Keratinocyte (primary cell): ENCODE results near the gene DAPP1. TPM values are rescaled to one million over a fixed set of nuclear protein-coding genes. Genes with fewer than 3 reads are reported as not detected.

Source experiments
- DNase-seq: peaks from one replicate; pipeline ENCODE4 v3.0.0-alpha.2; 2011; ENCODE audit warnings: low read depth, missing footprints, low spot score
- FAIRE-seq: peaks from 2 replicates; lab custom pipeline; 2011; peaks lifted over from hg19 to GRCh38; lab: Jason Lieb, UNC
- H2AFZ ChIP-seq: 2 replicates; pipeline ENCODE4 v1.6.0; 2012; ENCODE audit warnings: low read length, control low read depth, inconsistent platforms; ENCODE audit not compliant: control insufficient read depth
- H3K27ac ChIP-seq: 2 replicates; pipeline ENCODE4 v1.5.1; 2011; ENCODE audit warnings: low read length; ENCODE audit not compliant: control insufficient read depth, insufficient read depth
- H3K27me3 ChIP-seq: 3 replicates; pipeline ENCODE4 v1.6.0; 2011; ENCODE audit warnings: low read length; ENCODE audit not compliant: control insufficient read depth, insufficient read depth; ENCODE audit errors: extremely low read depth
- H3K36me3 ChIP-seq, 2 experiments: 2 replicates in 1 of 2; 3 replicates in 1 of 2; pipeline ENCODE4 v1.5.1; 2011; ENCODE audit warnings: low read length in 2 of 2, mild to moderate bottlenecking in 1 of 2; ENCODE audit not compliant: control insufficient read depth in 2 of 2, insufficient read depth in 2 of 2; ENCODE audit errors: extremely low read depth in 1 of 2
- H3K4me1 ChIP-seq: 3 replicates; pipeline ENCODE4 v1.5.1; 2011; ENCODE audit warnings: low read length; ENCODE audit not compliant: control insufficient read depth, insufficient read depth; ENCODE audit errors: extremely low read depth
- H3K4me2 ChIP-seq: 3 replicates; pipeline ENCODE4 v1.6.0; 2011; ENCODE audit warnings: low read depth, low read length; ENCODE audit not compliant: control insufficient read depth, insufficient read depth; ENCODE audit errors: extremely low read depth
- H3K4me3 ChIP-seq, 3 experiments: fragments of 200-600 bp in 1 of 3; sonication (generic) in 1 of 3; 2 replicates in 2 of 3; 3 replicates in 1 of 3; pipeline ENCODE4 v1.5.1; 2011 to 2016; ENCODE audit warnings: low read length in 3 of 3, mild to moderate bottlenecking in 3 of 3, control low read depth in 2 of 3, inconsistent platforms in 1 of 3, low read depth in 1 of 3, mixed read lengths in 1 of 3, mixed run types in 1 of 3, moderate library complexity in 1 of 3; ENCODE audit not compliant: control insufficient read depth in 2 of 3, insufficient read depth in 2 of 3; ENCODE audit errors: extremely low read depth in 1 of 3
- H3K79me2 ChIP-seq: 2 replicates; pipeline ENCODE4 v1.6.0; 2012; ENCODE audit warnings: low read length; ENCODE audit not compliant: control insufficient read depth, insufficient read depth
- H3K9ac ChIP-seq: 3 replicates; pipeline ENCODE4 v1.6.0; 2011; ENCODE audit warnings: low read length; ENCODE audit not compliant: control insufficient read depth, insufficient read depth; ENCODE audit errors: extremely low read depth
- H3K9me1 ChIP-seq: 3 replicates; pipeline ENCODE4 v1.6.0; 2011; ENCODE audit warnings: low read length; ENCODE audit not compliant: control insufficient read depth, insufficient read depth; ENCODE audit errors: extremely low read depth
- H3K9me3 ChIP-seq: 2 replicates; pipeline ENCODE4 v1.5.1; 2012; ENCODE audit warnings: low read depth, low read length; ENCODE audit not compliant: control insufficient read depth
- H4K20me1 ChIP-seq: 3 replicates; pipeline ENCODE4 v1.6.0; 2011; ENCODE audit warnings: low read length; ENCODE audit not compliant: control insufficient read depth, insufficient read depth; ENCODE audit errors: extremely low read depth
- EZH2 ChIP-seq: IDR thresholded peaks from one replicate; pipeline ENCODE4 v1.6.1; 2012; ENCODE audit warnings: inconsistent platforms, mild to moderate bottlenecking, low read length, moderate library complexity
- dilution Hi-C: fragments of 300-500 bp; cut with MboI; formaldehyde crosslinking; loops from one replicate; pipeline ENCODE4 v1.7.0; 2020; ENCODE audit warnings: low sequenced_read_pairs; ENCODE audit not compliant: extremely low pct_ligation_motif_present
- polyA plus RNA-seq, 5 experiments: library from polyadenylated mRNA; depleted of rRNA in 3 of 5; stranded (reverse) in 3 of 5; stranded (forward) in 1 of 5; unstranded in 1 of 5; fragments of >200 nt; gene quantifications; 1 replicate in 1 of 5; 2 replicates in 3 of 5; 3 replicates in 1 of 5; pipeline versions ENCODE4 v1.2.1 to v1.2.3, GENCODE V29; 2011 to 2012; ENCODE audit warnings: missing spikeins in 2 of 5, low read depth in 1 of 5, low replicate concordance in 1 of 5
- TF ChIP-seq, protein P1 (sequence below), 3 experiments: IDR thresholded peaks in 1 of 3; conservative IDR thresholded peaks in 1 of 3; optimal IDR thresholded peaks in 1 of 3; 2 replicates in 2 of 3; 3 replicates in 1 of 3; pipeline versions ENCODE3 to v1.5.1; 2011; ENCODE audit warnings: low read length in 3 of 3, mild to moderate bottlenecking in 3 of 3, moderate library complexity in 2 of 3, control low read depth in 1 of 3, inconsistent platforms in 1 of 3; ENCODE audit not compliant: insufficient read depth in 2 of 3; ENCODE audit errors: extremely low read depth in 1 of 3

Gene DAPP1
- polyA plus RNA-seq, 1 donor (not counting 4 experiments of a cell fraction or from before 2014, with no cell fraction given): 80.3 TPM

- peaks cover 3% of the 10 kb centered on the region for H3K9me1 ChIP-seq
- dilution Hi-C loops: no loop called here
- H3K27ac ChIP-seq: no peak overlapping the region
- H2AFZ ChIP-seq: no peak overlapping the region
- no peak overlapping the region for H3K4me3 ChIP-seq
- H3K79me2 ChIP-seq: peaks cover 77% of the 10 kb centered on the region
- DNase-seq (no peak), FAIRE-seq (no peak)
- H3K36me3 ChIP-seq: peaks cover 8 to 20% of the 10 kb centered on the region in 2 experiments
- no peak overlapping the region for H3K4me2 ChIP-seq
- TF ChIP-seq EZH2: no peak
- TF ChIP-seq, protein P1, sequence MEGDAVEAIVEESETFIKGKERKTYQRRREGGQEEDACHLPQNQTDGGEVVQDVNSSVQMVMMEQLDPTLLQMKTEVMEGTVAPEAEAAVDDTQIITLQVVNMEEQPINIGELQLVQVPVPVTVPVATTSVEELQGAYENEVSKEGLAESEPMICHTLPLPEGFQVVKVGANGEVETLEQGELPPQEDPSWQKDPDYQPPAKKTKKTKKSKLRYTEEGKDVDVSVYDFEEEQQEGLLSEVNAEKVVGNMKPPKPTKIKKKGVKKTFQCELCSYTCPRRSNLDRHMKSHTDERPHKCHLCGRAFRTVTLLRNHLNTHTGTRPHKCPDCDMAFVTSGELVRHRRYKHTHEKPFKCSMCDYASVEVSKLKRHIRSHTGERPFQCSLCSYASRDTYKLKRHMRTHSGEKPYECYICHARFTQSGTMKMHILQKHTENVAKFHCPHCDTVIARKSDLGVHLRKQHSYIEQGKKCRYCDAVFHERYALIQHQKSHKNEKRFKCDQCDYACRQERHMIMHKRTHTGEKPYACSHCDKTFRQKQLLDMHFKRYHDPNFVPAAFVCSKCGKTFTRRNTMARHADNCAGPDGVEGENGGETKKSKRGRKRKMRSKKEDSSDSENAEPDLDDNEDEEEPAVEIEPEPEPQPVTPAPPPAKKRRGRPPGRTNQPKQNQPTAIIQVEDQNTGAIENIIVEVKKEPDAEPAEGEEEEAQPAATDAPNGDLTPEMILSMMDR (optimal IDR thresholded peaks at IDR 0.05 in 1 of 3, IDR thresholded peaks at IDR 0.05 in 1 of 3, conservative IDR thresholded peaks at IDR 0.05 in 1 of 3; ENCODE audit: extremely low read depth in 1 of 3, insufficient read depth in 2 of 3, low read length in 3 of 3): no peak
- H3K9me3 ChIP-seq: no peaks in the 10 kb centered on the region
- H4K20me1 ChIP-seq: peaks cover 3% of the 10 kb centered on the region
- H3K9ac ChIP-seq: no peak overlapping the region
- no peaks in the 10 kb centered on the region for H3K27me3 ChIP-seq
- H3K4me1 ChIP-seq: peaks cover 21% of the 10 kb centered on the region
These were observed 15.7 kb downstream of the DAPP1 start for GRCh38 chr4:99832321-99832720.

DNA sequence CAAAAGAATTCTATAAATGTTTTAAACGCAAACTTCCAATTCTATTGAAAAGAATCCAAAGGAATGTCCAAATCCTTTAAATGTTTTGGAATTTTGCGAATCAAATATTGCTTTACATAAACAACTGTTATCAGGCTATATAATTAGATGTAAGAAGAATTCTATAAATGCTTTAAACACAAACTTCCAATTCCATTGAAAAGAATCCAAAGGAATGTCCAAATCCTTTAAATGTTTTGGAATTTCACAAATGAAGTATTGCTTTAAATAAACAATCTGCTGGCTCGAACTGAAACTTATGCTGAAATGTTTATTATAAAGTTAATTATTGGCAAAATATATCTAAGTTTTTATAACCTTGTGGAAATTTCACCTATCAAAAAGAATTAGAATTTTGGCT lies 16.1 kb downstream of the DAPP1 start:
- no peaks in the 10 kb centered on the region for H3K27me3 ChIP-seq
- peaks cover 76% of the 10 kb centered on the region for H3K79me2 ChIP-seq
- no peak overlapping the region for H2AFZ ChIP-seq
- H4K20me1 ChIP-seq: peaks cover 3% of the 10 kb centered on the region
- no peak overlapping the region for H3K4me3 ChIP-seq
- no peak overlapping the region for H3K9ac ChIP-seq
- H3K9me3 ChIP-seq: no peaks in the 10 kb centered on the region
- dilution Hi-C loops: no loop called here
- DNase-seq (no peak), FAIRE-seq (no peak)
- peaks cover 3% of the 10 kb centered on the region for H3K9me1 ChIP-seq
- TF ChIP-seq EZH2: no peak
- TF ChIP-seq, protein P1 (optimal IDR thresholded peaks at IDR 0.05 in 1 of 3, IDR thresholded peaks at IDR 0.05 in 1 of 3, conservative IDR thresholded peaks at IDR 0.05 in 1 of 3; ENCODE audit: extremely low read depth in 1 of 3, insufficient read depth in 2 of 3, low read length in 3 of 3): no peak
- H3K27ac ChIP-seq: no peak overlapping the region
- no peak overlapping the region for H3K4me2 ChIP-seq
- peaks cover 9 to 20% of the 10 kb centered on the region in 2 experiments for H3K36me3 ChIP-seq
- peaks cover 17% of the 10 kb centered on the region for H3K4me1 ChIP-seq
